ENCODE data around the gene CARD11. TPM values are rescaled to one million over a fixed set of nuclear protein-coding genes. Genes with fewer than 3 reads are reported as not detected.

Gene CARD11
- total RNA-seq, 2 donors from 2014 or later: 3.7 to 4.4 TPM

GRCh38 chr7:2926896-2927405, 116.7 kb downstream of the CARD11 start:
- Histone ChIP-seq H3K9me3 (no peaks in the 10 kb centered on the region), H3K4me3 (no peak overlapping the region), H3K36me3 (no peaks in the 10 kb centered on the region), H3K27ac (no peak overlapping the region), H3K27me3 (replicated peaks; ENCODE audit: insufficient read depth) (no peaks in the 10 kb centered on the region), H3K4me1 (ENCODE audit: control insufficient read depth in 1 of 2, low read depth in 2 of 2) (no peaks in the 10 kb centered on the region)
- ATAC-seq (ENCODE audit: insufficient number of reproducible peaks, low FRiP score, low read depth) (no peak), DNase-seq (ENCODE audit: low spot score) (no peak)
- TF ChIP-seq CTCF (IDR thresholded peaks at IDR 0.05): no peak

GRCh38 chr7:2926120-2926895, 117.4 kb downstream of the CARD11 start:
- no peak overlapping the region for H3K27ac ChIP-seq
- H3K9me3 ChIP-seq: no peaks in the 10 kb centered on the region
- H3K4me1 ChIP-seq (ENCODE audit: control insufficient read depth in 1 of 2, low read depth in 2 of 2): no peaks in the 10 kb centered on the region
- H3K36me3 ChIP-seq: no peaks in the 10 kb centered on the region
- H3K4me3 ChIP-seq: no peak overlapping the region
- DNase-seq (ENCODE audit: low spot score) (no peak), ATAC-seq (ENCODE audit: insufficient number of reproducible peaks, low FRiP score, low read depth) (no peak)
- H3K27me3 ChIP-seq (replicated peaks; ENCODE audit: insufficient read depth): no peaks in the 10 kb centered on the region
- TF ChIP-seq CTCF (IDR thresholded peaks at IDR 0.05): no peak

DNA sequence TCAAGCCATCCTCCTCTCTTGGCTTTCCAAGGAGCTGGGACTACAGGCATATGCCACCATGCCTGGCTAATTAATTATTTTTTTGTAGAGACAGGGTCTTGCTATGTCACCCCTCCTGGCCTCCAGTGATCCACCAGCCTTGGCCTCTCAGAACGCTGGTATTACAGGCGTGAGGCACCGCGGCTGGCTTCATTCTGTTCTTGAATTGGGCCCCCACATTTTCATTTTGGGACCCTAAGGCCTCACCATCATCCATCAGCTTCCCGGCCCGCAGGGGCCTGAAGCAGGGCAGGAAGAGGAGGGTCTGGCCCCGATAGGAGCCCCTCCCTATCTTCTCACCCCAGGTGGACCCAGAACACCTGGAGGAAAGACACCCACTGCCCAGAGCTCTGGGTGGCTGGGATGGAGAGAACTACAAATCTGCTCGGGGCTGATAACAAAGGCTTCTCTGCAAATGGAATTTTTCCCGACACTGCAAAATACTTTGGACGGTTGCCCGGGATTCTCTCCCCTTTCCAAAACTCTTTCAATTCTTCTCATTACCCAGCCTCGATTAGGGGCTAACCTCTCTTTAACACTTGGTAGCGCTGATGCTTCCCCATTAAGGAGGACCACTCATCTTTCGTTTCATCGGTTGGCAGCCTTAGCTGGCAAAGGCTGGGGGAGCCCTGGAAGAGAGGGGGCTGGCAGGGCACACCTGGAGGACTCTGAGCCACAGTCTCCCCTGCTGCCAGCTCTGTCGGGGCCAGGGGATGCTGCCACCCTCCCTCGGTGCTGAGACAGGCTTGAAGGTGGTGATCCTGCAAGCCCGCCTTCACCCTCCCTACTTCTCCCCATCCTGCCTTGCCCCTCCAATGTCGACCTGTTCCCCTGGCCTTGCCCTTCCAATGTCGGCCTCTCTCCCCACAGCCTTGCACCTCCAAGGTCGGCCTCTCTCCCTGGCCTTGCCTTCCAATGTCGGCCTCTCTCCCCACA, 118.5 kb downstream of the CARD11 start:
- no peak overlapping the region for H3K4me3 ChIP-seq
- TF ChIP-seq CTCF (IDR thresholded peaks at IDR 0.05): no peak
- H3K27ac ChIP-seq: no peak overlapping the region
- no peaks in the 10 kb centered on the region for H3K4me1 ChIP-seq (ENCODE audit: control insufficient read depth in 1 of 2, low read depth in 2 of 2)
- no peaks in the 10 kb centered on the region for H3K36me3 ChIP-seq
- H3K27me3 ChIP-seq (replicated peaks; ENCODE audit: insufficient read depth): no peaks in the 10 kb centered on the region
- DNase-seq (ENCODE audit: low spot score) (no peak), ATAC-seq (ENCODE audit: insufficient number of reproducible peaks, low FRiP score, low read depth) (no peak)
- no peaks in the 10 kb centered on the region for H3K9me3 ChIP-seq

GRCh38 chr7:2923886-2924574, 119.6 kb downstream of the CARD11 start:
- no peak for TF ChIP-seq CTCF (IDR thresholded peaks at IDR 0.05)
- DNase-seq (ENCODE audit: low spot score) (no peak), ATAC-seq (ENCODE audit: insufficient number of reproducible peaks, low FRiP score, low read depth) (no peak)
- H3K27ac ChIP-seq: no peak overlapping the region
- H3K36me3 ChIP-seq: no peaks in the 10 kb centered on the region
- no peaks in the 10 kb centered on the region for H3K9me3 ChIP-seq
- no peaks in the 10 kb centered on the region for H3K4me1 ChIP-seq (ENCODE audit: control insufficient read depth in 1 of 2, low read depth in 2 of 2)
- H3K27me3 ChIP-seq (replicated peaks; ENCODE audit: insufficient read depth): no peaks in the 10 kb centered on the region
- no peak overlapping the region for H3K4me3 ChIP-seq
